Right renal pelvis (tissue), 4 donors: ENCODE results near the gene LSP1. TPM values are rescaled to one million over a fixed set of nuclear protein-coding genes. Genes with fewer than 3 reads are reported as not detected.

ENCODE experiments used
- DNase-seq, 4 donors: peaks; one replicate each; pipeline ENCODE4 v3.0.0-alpha.2; 2013; ENCODE audit warnings: low read depth in 4 of 4, low spot score in 3 of 4, missing footprints in 1 of 4
- polyA plus RNA-seq, 4 donors: library from polyadenylated mRNA; unstranded; fragments of 120-200 nt; gene quantifications; one replicate each; pipeline ENCODE4 v1.2.1, GENCODE V29; 2013; ENCODE audit not compliant: insufficient read length in 4 of 4

Gene LSP1
- polyA plus RNA-seq, 4 donors = 5.0 to 8.9 (median 6.4) TPM

DNA sequence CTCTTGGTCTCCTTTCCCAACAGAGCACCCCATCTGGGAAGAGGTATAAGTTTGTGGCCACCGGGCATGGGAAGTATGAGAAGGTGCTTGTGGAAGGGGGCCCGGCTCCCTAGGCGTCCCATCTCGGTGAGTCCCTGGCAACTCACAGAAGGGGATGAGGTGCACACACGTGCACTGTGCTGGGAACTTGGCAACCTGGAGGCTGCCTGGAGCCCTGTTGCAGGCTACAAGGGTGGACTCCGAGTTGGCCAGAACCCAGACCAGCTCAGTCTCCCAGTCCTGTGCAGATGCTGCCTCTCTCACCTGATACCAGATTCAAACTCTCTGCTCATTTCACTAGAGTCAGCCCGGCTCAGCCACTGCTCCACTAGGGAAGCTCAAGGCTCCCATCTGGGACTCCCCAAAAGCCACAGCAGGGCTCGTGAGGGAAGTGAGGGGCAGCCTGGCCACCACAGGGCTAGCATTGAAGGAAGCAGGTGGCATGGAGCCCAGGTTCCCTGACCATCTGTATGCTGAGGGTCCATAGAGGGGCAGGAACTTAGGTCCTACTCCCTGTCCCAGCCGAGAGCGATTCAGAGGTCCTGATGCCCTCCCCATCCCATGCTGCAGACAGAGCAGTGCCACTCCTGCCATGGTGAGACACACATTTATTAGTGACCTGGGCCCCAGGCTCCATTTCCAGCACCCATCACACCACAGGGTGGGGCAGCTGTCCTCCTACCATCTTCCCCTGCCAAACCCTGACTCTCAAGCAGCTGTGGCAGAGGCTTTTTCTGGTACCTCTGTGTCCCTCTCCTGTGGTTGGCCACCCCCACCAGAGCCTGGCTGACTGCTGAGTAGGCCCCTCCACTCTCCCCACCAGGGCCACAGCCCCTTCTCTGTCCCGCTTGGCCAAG lies 34.8 kb downstream of the LSP1 start:
- DNase-seq = no peak

DNA sequence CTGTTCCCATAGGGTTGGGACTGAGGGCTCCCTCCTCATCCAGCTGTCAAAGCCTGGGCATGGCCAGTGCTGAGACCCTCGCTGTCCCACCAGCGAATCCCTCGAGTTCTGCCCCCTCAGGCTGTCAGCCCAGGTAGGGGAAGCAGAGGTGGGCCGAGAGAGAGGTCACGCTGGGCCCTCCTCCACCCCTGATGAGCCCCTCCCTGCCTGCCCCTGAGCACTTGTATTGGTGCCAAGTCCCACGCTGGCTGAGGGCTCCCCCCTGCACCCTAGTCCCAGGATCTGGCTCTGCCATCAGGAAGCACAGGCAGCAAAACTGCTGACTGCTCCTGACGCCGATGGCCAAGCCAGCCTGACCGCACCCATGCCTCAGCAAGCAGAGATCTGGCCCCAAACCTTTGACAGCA lies 35.5 kb downstream of the LSP1 start:
- no peak for DNase-seq

DNA sequence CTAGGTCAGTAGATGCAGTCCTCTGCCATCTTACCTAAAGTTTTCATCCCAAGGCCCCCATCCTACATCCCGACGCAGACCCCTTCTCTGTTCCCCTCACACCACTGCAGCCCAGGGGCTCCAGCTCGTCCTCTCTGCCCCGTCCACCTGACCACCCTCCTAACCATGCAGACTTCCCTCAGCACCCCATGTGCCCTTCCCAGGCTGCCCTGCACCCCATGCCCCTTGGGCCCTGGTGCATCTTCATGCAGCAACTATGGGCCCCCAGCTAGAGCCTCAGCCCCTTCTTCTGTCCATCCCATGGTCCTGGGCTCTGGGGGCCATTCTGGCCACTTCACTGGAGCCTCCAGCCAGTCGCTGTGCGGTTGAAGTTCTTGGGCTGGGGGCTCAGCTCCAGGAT lies 35.9 kb downstream of the LSP1 start:
- no peak for DNase-seq

DNA sequence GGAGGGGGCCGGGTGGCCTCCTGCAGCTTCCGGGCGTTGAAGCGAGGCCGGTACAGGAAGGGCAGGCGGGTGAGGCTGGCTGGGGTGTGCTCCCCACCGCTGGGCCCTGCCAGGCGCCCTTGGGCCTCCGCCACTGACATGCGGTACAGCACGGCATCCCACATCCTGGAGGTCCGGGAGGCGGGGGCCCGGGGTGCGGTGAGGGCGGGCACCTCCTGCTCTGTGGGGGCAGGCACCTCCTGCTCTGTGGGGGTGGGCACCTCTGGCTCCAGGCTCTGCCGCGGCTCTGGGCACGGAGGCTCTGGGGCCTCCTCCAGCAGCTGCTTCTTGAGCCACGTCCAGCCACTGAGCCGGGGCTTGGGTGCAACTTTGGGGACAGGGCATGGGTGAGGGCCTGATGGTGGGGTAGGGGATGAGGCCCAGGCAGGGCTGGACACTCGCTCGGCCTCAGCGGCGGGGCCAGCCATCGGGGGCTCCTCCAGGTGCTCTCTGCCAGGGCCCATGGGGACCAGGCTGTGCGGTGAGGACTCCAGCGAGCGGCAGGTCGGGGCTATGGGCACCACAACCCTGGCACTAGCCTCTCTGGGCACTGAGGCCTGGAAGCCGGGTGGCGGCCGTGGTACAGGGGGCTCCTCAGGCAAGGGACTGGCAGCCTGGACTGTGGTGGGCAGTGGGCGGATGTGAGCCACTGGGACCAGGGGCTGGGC lies 36.5 kb downstream of the LSP1 start:
- no peak for DNase-seq

DNA sequence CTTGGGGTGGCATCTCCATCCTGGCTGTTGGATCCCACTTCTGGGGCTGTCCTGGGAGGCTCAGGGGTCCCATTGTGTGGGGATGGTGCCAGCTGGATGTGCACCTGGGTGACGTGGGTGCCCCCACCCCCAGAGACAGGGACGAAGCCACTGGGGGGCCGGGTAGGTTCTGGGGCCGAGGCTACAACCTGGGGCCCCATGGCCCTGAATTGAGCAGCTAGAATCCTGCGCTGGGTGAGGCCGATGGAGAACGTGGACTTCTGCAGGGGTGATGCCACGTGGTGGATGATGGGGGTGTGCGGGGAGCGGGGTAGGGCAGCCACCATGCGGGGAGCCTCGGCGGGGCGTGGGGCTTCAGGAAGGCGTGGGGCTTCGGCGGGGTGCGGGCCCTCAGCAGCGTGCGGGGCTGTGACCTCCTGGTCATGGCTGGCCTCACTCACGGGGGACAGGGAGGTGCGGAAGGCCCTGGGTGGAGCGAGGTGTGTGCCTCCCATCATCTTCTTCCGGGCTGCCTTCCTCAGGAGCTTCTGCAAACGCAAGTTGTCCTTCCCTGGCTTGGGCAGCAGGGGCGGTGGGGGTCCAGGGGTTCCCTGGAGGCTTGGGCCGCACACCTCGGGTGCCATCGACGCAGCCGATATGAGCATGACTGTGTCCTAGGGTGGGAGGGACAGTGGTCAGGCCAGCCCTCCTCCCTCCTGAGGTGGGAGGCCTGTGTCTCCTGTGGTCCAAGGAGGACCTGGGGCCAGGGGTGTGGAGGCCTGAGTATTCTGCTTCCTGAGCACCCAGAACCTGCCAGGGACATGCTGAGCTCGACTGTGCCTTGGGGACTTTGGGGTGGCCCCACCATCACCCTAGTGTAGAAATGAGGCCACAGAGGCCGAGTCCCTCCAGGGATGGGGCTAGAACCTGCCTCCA lies 37.3 kb downstream of the LSP1 start:
- DNase-seq = no peak

DNA sequence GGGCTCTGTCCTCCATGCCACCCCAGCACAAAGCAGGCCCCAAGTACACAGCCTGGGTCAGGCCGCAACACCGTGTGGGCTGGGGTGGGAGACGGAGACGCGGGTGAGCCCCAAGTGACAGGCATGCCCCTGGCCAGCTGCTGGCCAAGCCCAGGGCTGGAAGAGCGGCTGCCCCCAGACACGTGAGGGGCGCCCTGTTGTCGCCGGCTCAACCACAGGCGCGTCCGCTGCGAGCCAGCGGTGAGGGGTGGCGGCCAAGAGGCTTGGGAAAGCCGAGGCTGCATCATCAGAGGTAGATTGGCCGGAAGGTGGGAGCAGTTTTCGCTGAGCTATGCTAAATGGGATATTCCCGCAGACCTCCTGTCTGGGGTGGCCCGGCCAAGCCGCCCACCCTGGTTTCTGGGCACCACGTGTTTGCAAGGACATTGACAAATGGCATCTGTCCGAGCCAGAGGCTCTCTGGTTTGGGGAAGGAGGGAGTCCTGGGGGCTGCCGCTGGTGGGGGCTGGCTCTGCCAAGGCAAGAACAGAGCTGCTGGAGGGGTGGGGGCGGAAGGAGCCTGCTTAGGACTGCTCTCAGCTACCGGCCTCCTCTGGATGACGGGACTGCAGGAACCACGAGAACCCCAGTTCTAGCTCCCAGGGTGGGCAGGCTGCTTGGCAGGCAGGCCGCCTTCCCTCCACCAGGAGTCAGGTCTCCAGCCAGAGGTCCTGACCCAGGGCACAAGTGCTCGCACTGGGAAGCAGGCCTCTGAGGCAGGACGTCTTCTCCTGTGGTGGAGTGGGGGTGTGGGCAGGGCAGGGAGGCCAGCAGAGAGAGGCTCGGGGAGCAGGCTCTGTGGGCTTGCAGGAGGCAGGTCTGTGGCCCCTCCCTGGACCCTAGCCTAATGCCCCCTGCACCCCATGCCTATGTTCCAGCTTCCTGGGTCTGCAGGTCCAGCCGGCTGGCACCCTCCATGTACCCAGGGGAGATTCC lies 38.3 kb downstream of the LSP1 start:
- DNase-seq = no peak

DNA sequence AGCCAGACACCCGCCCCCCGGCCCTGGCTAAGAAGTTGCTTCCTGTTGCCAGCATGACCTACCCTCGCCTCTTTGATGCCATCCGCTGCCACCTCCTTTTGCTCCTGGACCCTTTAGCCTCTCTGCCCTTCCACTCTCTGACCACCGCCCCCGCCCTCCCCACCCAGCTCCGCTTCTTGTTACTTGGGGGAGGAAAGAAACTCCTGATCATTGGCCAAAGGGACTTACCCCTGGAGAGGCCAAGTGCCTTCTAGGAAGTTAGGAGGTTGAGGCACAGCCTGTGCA lies 38.9 kb downstream of the LSP1 start, which contains the start of gene PRR33:
Gene PRR33, minus strand, starts transcription at position 65 of the 285 bp plus-strand sequence. CDS start 1,311 bp downstream, outside the sequence.
- DNase-seq = no peak

DNA sequence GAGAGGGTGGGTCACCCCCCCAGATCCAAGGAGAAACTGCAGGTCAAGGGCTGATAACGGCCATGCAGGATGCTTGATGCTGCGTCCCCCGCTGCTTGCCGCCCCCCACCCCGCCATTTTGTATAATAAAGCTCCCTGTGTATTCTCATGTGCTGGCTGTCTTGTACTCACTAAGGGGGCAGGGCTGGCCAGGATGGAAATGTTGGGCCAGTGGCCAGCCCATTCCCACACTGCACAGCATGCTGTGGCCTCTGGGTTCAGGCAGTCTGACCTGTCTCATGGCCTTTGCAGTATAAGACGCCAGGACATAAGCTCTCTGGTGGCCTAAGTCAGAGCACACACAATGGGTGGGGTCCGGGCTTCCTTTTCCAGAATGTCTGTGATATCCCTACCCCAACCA lies 39.2 kb downstream of the LSP1 start:
- no peak for DNase-seq

DNA sequence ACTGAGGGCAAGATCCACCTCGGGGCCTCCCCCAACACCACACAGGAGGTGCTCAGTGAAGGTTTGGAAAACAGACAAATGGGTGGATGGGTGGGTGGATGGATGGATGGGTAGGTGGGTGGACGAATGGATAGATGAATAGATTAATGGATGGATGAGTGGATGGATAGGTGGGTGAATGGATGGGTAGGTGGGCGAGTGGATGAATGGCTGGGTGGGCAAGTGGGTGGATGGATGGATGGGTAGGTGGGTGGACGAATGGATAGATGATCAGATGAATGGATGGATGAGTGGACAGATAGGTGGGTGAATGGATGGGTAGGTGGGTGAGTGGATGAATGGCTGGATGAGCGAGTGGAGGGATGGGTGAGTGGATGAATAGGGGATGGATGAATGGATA lies 39.7 kb downstream of the LSP1 start:
- DNase-seq = no peak

DNA sequence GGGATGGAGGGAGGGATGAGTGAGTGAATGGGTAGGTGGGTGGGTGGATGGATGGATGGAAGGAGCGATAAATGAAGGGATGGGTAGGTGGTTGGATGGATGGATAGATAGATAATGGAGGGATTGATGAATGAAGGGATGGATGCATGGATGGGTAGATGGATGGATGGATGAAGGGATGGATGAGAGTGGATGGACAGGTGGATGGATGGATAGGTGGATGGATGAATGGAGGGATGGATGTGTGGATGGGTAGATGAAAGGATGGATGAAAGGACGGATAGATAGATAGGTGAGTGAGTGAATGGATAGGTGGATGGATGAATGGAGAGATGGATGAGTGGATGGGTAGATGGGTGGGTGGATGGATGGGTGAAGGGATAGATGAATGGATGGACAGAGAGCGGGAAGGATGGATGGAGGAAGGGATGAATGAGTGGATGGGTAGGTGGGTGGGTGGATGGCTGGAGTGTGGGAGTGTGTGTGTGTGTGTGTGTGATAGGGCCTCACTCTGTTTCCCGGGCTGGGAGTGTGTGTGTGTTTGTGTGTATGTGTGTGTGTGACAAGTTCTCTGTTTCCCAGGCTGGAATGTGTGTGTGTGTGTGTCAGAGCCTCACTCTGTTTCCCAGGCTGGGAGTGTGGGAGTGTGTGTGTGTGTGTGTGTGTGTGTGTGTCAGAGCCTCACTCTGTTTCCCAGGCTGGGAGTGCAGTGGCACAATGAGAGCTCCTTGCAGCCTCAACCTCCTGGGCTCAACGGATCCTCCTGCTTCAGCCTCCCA lies 40.9 kb downstream of the LSP1 start:
- DNase-seq = no peak

DNA sequence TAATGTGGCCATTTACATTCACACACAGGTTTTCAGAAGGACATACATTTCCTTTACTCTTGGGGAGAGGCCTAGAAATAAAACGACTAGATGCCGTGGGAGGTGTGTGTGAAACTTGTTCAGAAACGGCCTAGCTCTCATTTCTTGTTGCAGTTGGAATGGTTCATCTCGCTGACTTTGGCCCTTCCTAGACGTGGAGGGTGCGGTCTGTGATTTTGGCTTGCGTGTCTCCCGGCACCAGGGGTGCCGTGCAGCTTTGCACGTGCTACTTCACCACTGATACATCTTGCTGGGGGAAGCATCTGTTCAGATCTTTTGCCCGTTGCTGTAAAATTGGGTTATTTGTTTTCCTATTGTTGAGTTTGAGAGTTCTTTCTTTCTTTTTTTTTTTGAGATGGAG lies 41.9 kb downstream of the LSP1 start:
- DNase-seq = no peak

DNA sequence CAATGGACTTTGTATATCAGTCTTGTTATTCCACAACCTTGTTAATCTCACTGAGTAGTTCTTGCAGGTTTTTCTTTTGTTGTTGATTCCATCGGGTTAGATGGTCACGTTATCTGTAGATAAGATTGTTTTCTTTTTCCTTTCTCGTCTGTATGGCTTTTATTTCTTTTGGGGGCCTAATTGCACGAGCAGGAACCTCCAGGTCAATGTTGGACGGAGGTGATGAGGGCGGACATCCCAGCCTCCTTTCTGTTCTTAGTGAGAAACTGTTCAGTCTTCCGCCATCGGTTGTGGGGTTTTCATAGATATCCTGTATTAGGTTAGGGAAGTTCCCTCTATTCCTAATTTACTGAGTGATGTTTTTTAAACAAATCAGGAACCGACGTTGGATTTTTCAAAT lies 43.6 kb downstream of the LSP1 start:
- DNase-seq = no peak

DNA sequence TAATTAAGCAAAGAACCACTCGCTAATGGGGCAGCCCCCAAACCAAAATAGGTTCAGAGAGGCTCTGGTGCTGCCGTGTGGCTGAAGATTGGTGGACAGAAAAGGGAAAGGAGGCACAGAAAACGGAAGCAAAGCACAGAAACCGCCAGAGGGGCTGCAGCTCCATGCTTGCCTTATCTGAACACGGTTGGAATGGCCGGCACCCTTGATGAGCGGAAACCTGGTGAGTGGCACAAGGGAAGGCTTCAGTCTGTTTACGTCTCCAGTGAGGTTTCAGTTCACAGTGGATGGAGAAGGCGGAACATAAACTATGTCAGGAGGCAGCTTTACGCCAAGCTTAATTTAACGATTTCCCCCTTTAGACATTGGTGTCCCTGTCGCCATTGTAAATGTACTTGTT lies 44.0 kb downstream of the LSP1 start:
- no peak for DNase-seq

DNA sequence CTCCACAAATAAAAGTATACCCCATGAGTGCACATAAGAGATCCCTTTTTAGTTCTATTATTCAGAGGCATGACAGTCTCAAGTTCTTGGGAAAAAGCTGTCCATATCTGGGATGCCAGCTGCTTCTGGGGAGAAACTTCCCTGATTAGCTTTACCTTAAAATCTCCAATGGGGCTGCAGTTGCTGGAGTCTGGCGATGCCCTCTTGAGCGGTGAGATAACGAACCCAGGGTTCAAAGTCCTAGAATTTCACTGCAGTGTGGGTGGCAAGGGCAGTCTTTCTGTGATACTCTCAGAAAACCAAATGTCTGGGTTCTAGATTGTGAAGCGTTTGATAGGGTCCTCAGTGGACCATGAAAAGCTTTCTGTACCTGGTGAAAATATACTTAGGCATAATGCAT lies 46.2 kb downstream of the LSP1 start:
- DNase-seq = no peak

DNA sequence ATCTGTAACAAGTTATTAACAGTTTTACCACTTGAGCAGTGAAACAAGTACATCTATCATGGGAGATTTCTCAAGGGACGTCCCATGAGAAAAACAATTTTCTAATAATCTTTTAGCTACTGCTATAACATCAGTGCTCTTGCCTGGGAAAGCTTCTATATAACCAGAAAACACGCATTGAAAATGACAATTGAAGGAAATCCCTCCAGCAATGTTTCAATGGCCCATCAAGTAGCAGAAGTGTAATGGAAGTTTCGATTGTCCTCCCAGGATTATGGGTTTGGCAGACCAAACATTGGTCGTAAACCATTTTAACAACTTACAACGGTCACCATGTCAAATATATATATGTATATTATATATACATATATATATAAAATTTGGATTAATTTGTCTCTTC lies 46.8 kb downstream of the LSP1 start:
- no peak for DNase-seq

DNA sequence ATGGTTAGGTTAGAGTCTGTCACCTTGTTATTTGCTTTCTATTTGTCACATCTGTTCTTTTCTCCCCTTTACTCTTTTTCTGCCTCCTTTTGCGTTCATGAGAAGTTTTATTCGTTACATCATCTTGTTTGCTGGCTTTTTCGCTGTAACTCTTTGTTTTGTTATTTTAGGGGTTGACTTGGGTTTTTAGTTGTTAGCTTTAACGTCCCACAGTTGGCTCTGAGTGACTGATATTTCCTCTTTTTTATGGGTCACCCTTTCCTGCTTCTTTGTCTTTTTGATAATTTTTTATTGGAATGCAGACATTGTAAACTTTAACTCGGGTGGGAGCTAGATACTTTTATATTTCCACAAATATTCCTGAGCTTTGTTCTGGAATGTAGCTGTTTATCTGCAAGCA lies 53.3 kb downstream of the LSP1 start:
- DNase-seq = no peak

DNA sequence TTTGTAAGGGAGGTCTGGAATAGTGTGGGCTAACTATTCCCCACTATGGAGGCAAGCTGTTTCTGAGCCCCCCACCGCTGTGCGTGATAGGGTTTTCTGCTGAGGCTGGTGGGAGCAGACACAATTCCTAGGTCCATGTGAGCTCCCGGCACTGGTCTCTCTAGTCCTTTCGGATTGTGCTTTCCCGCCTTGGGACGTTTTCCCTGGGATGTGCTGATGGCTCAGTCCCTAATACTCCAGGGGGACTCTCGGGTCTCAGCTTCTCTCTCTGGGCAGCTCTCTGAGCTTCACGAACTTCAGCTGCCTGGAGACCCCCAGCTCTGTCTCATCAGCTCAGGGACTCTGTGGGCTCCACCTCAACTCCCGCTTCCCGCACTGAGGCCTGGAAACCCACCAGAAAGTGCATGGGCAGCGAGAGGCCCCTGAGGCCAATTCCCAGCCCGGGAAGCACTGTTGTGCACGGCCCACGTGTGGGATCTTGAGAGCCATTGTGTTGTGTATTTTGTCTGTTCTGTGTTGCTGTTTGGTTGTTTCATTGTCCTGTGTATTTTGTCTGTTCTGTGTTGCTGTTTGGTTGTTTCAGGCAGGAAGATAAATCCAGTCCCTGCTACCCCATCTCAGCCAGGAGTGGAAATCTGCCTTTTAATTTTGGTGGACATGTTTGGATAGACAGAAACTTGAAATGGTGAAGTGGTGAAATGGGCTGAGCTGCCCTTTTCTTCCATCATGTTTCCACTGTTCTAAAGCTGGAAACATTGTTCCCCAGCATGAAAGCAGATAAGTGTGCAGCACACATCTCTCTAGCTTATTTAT lies 53.9 kb downstream of the LSP1 start:
- DNase-seq = no peak

DNA sequence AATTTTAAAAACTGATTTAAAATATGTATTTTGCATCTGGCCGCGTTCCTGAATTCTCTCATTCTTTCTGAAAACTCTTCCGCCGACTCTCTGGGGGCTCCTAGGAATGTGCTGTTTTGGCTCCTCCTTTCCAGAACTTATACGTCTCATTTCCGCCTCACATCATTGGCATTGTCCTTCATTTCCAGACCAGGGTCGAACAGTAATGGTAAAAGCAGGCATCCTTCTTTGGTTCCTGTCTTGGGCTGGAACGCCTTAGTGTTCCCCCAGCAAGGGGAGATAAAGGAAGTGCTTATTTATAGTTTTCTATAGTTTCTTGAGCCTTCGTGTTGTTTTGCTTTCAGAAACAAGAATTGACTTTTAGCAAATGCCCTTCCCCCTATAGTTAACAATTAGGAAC lies 55.7 kb downstream of the LSP1 start:
- no peak for DNase-seq
